HG03378 (cell line): Measurements from ENCODE around the gene EMC9.
"Not testable (repeated sequence)": the region's sequence is repeated elsewhere in the genome, so short reads cannot be mapped to it uniquely, and the experiment has no call there.

Experiments used
- ATAC-seq: cut with Tn5 transposase; IDR thresholded peaks from one replicate; pipeline ENCODE4 v1.9.1; 2021; ENCODE audit warnings: mild to moderate bottlenecking, moderate library complexity; ENCODE audit not compliant: unreplicated experiment

The EMC9 gene

GRCh38 chr14:24110523-24110922 lies 30.9 kb downstream of the EMC9 start:
- no peak for ATAC-seq

- no peak for ATAC-seq
Observed at GRCh38 chr14:24110060-24110459, 31.3 kb downstream of the EMC9 start.

GRCh38 chr14:24108336-24108874 lies 33.0 kb downstream of the EMC9 start:
- no peak for ATAC-seq

- ATAC-seq: no peak
Observed at GRCh38 chr14:24106672-24107271, 34.6 kb downstream of the EMC9 start.

- not testable (repeated sequence) for ATAC-seq
Observed at GRCh38 chr14:24105609-24106239, 35.7 kb downstream of the EMC9 start.

- ATAC-seq: no peak
Observed at GRCh38 chr14:24103451-24103850, 37.9 kb downstream of the EMC9 start.

GRCh38 chr14:24102357-24103048 lies 38.9 kb downstream of the EMC9 start:
- ATAC-seq: no peak

- no peak for ATAC-seq
Observed at GRCh38 chr14:24100982-24101494, 40.4 kb downstream of the EMC9 start.

GRCh38 chr14:24100197-24100981 lies 41.0 kb downstream of the EMC9 start:
- ATAC-seq: no peak

DNA sequence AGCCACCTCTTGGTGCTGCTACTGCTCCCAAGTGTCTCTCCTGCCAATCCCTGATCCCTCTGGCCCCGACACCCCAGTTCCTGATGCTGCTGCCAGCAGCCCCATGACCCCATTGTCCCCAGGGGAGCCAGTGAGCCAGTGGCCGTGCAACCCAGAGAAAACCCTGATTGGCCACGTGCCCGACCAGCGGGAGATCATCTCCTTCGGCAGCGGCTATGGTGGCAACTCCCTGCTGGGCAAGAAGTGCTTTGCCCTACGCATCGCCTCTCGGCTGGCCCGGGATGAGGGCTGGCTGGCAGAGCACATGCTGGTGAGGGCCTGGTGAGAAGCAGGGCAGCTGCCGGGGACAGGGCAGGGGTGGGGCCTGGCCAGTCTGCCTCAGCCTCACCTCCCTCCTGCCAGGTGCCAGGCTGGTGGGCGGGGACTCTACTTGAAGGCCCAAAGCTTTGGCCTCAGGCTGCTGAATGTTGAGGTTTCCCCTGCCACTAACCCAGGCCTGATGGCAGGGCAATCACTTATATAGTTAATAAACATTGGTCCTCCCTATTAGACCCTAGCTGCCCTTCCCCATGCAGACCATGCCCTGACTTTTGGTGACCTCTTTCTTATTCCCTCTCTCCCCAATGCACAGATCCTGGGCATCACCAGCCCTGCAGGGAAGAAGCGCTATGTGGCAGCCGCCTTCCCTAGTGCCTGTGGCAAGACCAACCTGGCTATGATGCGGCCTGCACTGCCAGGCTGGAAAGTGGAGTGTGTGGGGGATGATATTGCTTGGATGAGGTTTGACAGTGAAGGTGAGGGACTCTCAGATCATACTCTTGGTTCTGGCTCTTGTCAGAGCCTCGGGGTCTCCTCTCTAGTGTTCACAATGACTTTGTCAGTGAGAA lies 42.2 kb downstream of the EMC9 start:
- no peak for ATAC-seq

GRCh38 chr14:24098229-24098926 lies 43.0 kb downstream of the EMC9 start:
- ATAC-seq: no peak

DNA sequence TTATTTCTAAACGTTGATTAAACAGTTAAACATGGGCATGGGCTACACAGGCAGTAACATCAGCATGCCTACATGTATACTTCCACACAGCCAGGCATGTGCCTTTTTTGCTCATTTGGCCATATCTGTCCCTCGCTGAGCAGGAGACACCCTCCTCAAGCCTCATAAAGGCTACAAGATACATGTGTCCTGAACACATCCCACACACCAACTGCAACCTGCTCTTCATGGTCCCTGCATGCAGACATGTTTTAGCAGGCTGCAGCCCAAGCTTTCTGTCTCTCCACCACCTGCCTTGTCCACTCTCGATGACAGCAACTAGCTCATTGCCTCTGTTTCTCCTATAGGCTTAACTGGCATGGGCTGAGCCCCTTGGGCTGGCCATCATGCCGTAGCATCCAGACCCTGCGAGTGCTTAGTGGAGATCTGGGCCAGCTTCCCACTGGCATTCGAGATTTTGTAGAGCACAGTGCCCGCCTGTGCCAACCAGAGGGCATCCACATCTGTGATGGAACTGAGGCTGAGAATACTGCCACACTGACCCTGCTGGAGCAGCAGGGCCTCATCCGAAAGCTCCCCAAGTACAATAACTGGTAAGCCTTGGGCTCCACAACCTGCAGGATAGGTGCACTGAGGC lies 44.7 kb downstream of the EMC9 start:
- ATAC-seq: no peak

DNA sequence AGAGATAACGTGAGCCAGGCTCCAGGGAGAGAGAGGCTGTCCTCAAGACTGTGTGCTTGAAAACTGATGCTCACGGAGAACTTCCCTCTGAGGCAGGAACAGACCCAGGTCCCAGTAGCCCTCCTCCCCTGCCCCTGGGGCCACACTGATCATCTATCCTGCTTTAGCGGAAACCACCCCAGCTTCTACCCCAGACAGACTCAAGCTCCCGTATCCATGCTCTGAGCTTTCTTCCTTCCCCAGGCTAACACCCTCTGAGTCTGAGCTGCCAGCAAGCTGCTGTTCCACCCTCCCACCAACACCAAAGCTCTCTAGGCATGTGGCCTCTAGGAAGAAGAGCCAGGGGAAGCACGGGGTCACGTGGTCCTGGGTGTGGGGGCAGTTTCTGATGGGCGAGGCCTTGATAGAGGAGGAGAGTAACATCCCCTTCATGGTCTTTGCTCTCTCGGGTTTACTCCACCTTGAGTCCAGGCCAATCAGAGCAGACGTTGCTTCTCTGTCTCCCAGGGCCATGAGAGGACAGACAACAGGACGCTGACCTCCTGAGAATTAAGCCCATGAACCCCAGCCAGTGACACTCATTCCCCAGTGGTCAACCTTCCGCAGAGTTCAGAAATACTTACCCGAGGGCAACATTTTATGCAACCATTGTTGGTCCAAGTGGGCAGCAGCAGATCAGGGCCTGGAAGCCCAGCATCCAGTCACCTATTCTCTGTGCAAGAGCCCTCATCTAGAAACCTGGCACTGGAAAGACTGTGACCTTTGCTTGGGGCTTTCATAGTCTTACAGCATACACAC lies 45.9 kb downstream of the EMC9 start:
- ATAC-seq: peak; percentile 75

DNA sequence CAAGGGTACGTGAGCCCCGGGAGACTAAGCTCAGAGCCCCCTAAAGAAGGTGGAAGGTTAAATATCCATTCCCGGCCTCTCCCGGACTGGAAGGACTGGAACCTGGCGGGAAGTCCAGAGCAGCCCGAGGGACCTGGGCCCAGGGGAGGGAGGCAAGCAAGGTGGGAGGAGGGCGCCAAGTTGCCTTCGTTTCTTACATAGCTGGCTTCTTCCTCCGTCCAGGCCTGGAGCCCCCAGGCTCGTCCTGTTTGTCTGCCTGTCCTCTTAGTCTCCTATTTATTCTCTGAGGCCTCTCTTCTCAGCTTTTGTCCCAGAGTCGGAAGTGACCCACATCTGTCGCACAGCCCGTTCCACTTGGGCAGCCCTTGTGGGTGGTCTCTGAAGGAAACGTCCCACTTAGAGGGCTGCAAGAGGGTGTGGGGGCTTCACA lies 46.5 kb downstream of the EMC9 start:
- ATAC-seq: no peak

DNA sequence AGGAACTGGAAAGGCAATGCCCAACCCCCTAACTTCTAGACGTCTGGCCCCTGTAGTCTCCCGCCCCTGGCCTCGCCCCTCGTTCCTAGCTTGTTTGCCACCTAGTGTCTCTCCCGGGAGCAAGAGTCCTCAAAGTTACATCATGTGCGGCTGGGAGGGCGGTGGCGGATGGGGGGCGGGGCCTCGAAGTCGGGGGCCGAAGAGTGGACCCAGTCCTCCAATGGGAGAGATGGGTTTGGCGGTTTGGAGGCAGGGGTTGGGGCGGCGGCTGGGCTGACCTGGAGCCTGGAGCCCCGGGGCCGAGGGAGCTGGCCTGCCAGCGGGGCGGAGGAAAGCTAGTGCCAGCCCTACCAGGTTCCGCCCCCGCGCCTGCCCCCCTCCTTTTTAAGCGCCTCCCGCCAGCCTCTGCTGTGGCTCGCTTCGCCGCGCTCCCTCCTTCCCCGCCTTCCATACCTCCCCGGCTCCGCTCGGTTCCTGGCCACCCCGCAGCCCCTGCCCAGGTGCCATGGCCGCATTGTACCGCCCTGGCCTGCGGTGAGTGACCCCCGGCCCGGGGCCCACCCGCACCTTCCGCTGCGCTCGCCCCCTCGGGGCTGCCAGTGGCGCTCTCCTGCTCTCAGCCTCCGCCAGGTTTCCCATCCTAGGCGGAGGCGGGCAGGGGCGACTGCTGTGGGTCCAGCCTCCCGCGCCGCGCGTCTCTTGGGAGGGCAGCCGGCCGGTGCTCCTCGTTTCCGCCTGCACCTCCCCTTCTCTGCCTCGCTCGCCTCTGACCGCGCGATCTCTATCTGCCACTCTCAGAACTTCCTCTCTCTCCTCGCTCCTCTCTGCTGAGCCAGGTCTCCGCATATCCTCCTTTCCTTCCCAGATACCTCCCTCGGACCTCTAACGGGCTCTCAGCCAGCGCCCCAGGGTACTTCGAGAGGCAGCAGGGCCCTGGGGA lies 47.2 kb downstream of the EMC9 start, which contains the start of gene PCK2:
TSS of gene PCK2 (plus strand) at position 411 of the 940 bp plus-strand sequence. CDS start at position 506, 95 bp downstream.
- no peak for ATAC-seq

GRCh38 chr14:24093207-24093900 lies 48.0 kb downstream of the EMC9 start:
- no peak for ATAC-seq
